Loucy (cell line): ENCODE data around the gene ADAMTS2.

ENCODE experiments used
- H2AFZ ChIP-seq: fragments of 200-600 bp; sonication (generic); 2 replicates; pipeline ENCODE4 v1.6.0; 2016; ENCODE audit warnings: antibody characterized with exemption, mild to moderate bottlenecking, low read length, moderate library complexity
- H3F3A ChIP-seq: fragments of 200-600 bp; 2 replicates; pipeline ENCODE4 v1.6.0; 2016; ENCODE audit warnings: antibody characterized with exemption, low read depth, mild to moderate bottlenecking
- H3K27me3 ChIP-seq: fragments of 200-600 bp; sonication (generic); 2 replicates; pipeline ENCODE4 v1.6.1; 2014; ENCODE audit warnings: low read length, mild to moderate bottlenecking; ENCODE audit not compliant: insufficient read depth, poor library complexity, severe bottlenecking
- H3K36me3 ChIP-seq: fragments of 200-600 bp; sonication (generic); 2 replicates; pipeline ENCODE4 v1.6.1; 2016; ENCODE audit warnings: low read length; ENCODE audit not compliant: insufficient read depth
- H3K4me1 ChIP-seq: fragments of 200-600 bp; sonication (generic); 2 replicates; pipeline ENCODE4 v1.5.1; 2014; ENCODE audit warnings: low read length, mild to moderate bottlenecking; ENCODE audit not compliant: insufficient read depth, poor library complexity, severe bottlenecking
- H3K4me2 ChIP-seq: fragments of 200-600 bp; sonication (generic); 2 replicates; pipeline ENCODE4 v1.6.0; 2014; ENCODE audit warnings: antibody characterized with exemption, low read length, low read depth, mild to moderate bottlenecking; ENCODE audit not compliant: poor library complexity, severe bottlenecking
- H3K4me3 ChIP-seq: fragments of 200-600 bp; sonication (generic); 2 replicates; pipeline ENCODE4 v1.5.1; 2014; ENCODE audit warnings: low read length, mild to moderate bottlenecking, mixed read lengths; ENCODE audit not compliant: poor library complexity, severe bottlenecking
- H3K79me2 ChIP-seq: fragments of 200-600 bp; sonication (generic); 2 replicates; pipeline ENCODE4 v1.6.1; 2014; ENCODE audit warnings: low read length; ENCODE audit not compliant: insufficient read depth
- H3K9ac ChIP-seq: fragments of 200-600 bp; sonication (generic); 2 replicates; pipeline ENCODE4 v1.6.0; 2014; ENCODE audit warnings: mild to moderate bottlenecking, low read depth, low read length, moderate library complexity; ENCODE audit not compliant: poor library complexity, severe bottlenecking
- H3K9me2 ChIP-seq: fragments of 200-600 bp; sonication (generic); replicated peaks from 2 replicates; pipeline ENCODE4 v1.6.1; 2016; ENCODE audit warnings: low read depth, low read length, mixed read lengths
- H3K9me3 ChIP-seq: fragments of 200-600 bp; sonication (generic); 2 replicates; pipeline ENCODE4 v1.6.1; 2014; ENCODE audit warnings: mild to moderate bottlenecking, antibody characterized with exemption, low read length, low read depth; ENCODE audit not compliant: insufficient read depth
- H4K20me1 ChIP-seq: fragments of 200-600 bp; sonication (generic); 2 replicates; pipeline ENCODE4 v1.6.0; 2014; ENCODE audit warnings: antibody characterized with exemption, low read length, mild to moderate bottlenecking; ENCODE audit not compliant: insufficient read depth, poor library complexity, severe bottlenecking
- CTCF ChIP-seq: fragments of 200-600 bp; sonication (generic); conservative IDR thresholded peaks from 2 replicates; pipeline ENCODE4 v1.5.1; 2014; ENCODE audit warnings: mild to moderate bottlenecking, antibody characterized with exemption, low read length
- EZH2phosphoT487 ChIP-seq: fragments of 200-600 bp; IDR thresholded peaks from 2 replicates; pipeline ENCODE4 v1.6.1; 2018; ENCODE audit warnings: antibody characterized with exemption, mild to moderate bottlenecking, moderate library complexity, borderline replicate concordance

The ADAMTS2 gene

GRCh38 chr5:179275941-179276837 is 69.1 kb downstream of the ADAMTS2 start:
- Histone ChIP-seq H3K4me1 (no peaks in the 10 kb centered on the region), H3F3A (no peaks in the 10 kb centered on the region), H3K36me3 (no peaks in the 10 kb centered on the region), H3K79me2 (no peaks in the 10 kb centered on the region), H4K20me1 (no peaks in the 10 kb centered on the region), H2AFZ (no peak overlapping the region), H3K9ac (no peak overlapping the region), H3K4me3 (no peak overlapping the region), H3K9me3 (no peaks in the 10 kb centered on the region), H3K4me2 (no peak overlapping the region), H3K27me3 (no peaks in the 10 kb centered on the region), H3K9me2 (no peaks in the 10 kb centered on the region)
- TF ChIP-seq EZH2phosphoT487: no peak
- no peak for TF ChIP-seq CTCF

GRCh38 chr5:179275381-179275878 is 69.8 kb downstream of the ADAMTS2 start:
- no peak overlapping the region for H3K4me3 ChIP-seq

More at GRCh38 chr5:179275381-179275878, 69.8 kb downstream of the ADAMTS2 start:
- Histone ChIP-seq H3F3A (no peaks in the 10 kb centered on the region), H4K20me1 (no peaks in the 10 kb centered on the region), H3K27me3 (no peaks in the 10 kb centered on the region), H3K79me2 (no peaks in the 10 kb centered on the region), H3K4me2 (no peak overlapping the region), H2AFZ (no peak overlapping the region), H3K4me1 (no peaks in the 10 kb centered on the region), H3K9me2 (no peaks in the 10 kb centered on the region), H3K9me3 (no peaks in the 10 kb centered on the region), H3K36me3 (no peaks in the 10 kb centered on the region), H3K9ac (no peak overlapping the region)
- TF ChIP-seq CTCF (no peak), EZH2phosphoT487 (no peak)
